HG02973 (cell line): ENCODE measurements around the gene CLRN2.

Source experiments
- ATAC-seq: cut with Tn5 transposase; IDR thresholded peaks from one replicate; pipeline ENCODE4 v1.9.1; 2021; ENCODE audit warnings: moderate library complexity; ENCODE audit not compliant: unreplicated experiment

CLRN2 gene

GRCh38 chr4:17514865-17515264, at the start of gene CLRN2:
CLRN2 (plus strand) TSS chr4:17515165; CDS start chr4:17515267, 102 bp downstream.
- no peak for ATAC-seq

GRCh38 chr4:17468619-17469221, 46.2 kb upstream of the CLRN2 start:
- no peak for ATAC-seq

GRCh38 chr4:17469931-17470674, 44.9 kb upstream of the CLRN2 start:
- ATAC-seq: no peak

- no peak for ATAC-seq
Observed at GRCh38 chr4:17475481-17475880, 39.5 kb upstream of the CLRN2 start.

- no peak for ATAC-seq
Observed at GRCh38 chr4:17476853-17477252, 38.1 kb upstream of the CLRN2 start.

GRCh38 chr4:17477774-17478472, 37.0 kb upstream of the CLRN2 start:
- no peak for ATAC-seq

GRCh38 chr4:17480210-17480927, 34.6 kb upstream of the CLRN2 start:
- no peak for ATAC-seq

GRCh38 chr4:17480955-17481354, 34.0 kb upstream of the CLRN2 start:
- no peak for ATAC-seq

- ATAC-seq: no peak
Observed at GRCh38 chr4:17482716-17483115, 32.2 kb upstream of the CLRN2 start.

- ATAC-seq: no peak
Observed at GRCh38 chr4:17489123-17489522, 25.8 kb upstream of the CLRN2 start.

GRCh38 chr4:17489721-17490120, 25.2 kb upstream of the CLRN2 start:
- ATAC-seq: no peak

GRCh38 chr4:17490575-17491059, 24.3 kb upstream of the CLRN2 start:
- no peak for ATAC-seq

- ATAC-seq: no peak
Observed at GRCh38 chr4:17491196-17491595, 23.8 kb upstream of the CLRN2 start.

- no peak for ATAC-seq
Observed at GRCh38 chr4:17492058-17492741, 22.8 kb upstream of the CLRN2 start.

GRCh38 chr4:17492876-17493275, 22.1 kb upstream of the CLRN2 start:
- ATAC-seq: no peak

GRCh38 chr4:17493619-17494018, 21.3 kb upstream of the CLRN2 start:
- ATAC-seq: no peak

- ATAC-seq: no peak
Observed at GRCh38 chr4:17494258-17495190, 20.4 kb upstream of the CLRN2 start.

GRCh38 chr4:17497890-17498523, 17.0 kb upstream of the CLRN2 start:
- ATAC-seq: no peak

- ATAC-seq: no peak
Observed at GRCh38 chr4:17500574-17500973, 14.4 kb upstream of the CLRN2 start.
